Measurements from ENCODE around the gene CCDC197. TPM values are rescaled to one million over a fixed set of nuclear protein-coding genes. Genes with fewer than 3 reads are reported as not detected.
A peak's percentile ranks its signal among the peaks of the same experiment; 100 is the strongest.

The CCDC197 gene
- total and polyA plus RNA-seq, 9 of the 15 experiments (the other 6 are each of a cell fraction or from before 2014, with no cell fraction given): not detected

GRCh38 chr14:94010625-94011024, 13.5 kb downstream of the CCDC197 start (continued):
- no peak for TF ChIP-seq RB1 (IDR thresholded peaks at IDR 0.05; ENCODE audit: low read depth)
- TF ChIP-seq, protein P1, sequence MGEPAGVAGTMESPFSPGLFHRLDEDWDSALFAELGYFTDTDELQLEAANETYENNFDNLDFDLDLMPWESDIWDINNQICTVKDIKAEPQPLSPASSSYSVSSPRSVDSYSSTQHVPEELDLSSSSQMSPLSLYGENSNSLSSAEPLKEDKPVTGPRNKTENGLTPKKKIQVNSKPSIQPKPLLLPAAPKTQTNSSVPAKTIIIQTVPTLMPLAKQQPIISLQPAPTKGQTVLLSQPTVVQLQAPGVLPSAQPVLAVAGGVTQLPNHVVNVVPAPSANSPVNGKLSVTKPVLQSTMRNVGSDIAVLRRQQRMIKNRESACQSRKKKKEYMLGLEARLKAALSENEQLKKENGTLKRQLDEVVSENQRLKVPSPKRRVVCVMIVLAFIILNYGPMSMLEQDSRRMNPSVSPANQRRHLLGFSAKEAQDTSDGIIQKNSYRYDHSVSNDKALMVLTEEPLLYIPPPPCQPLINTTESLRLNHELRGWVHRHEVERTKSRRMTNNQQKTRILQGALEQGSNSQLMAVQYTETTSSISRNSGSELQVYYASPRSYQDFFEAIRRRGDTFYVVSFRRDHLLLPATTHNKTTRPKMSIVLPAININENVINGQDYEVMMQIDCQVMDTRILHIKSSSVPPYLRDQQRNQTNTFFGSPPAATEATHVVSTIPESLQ (CRISPR knock-in tag; IDR thresholded peaks at IDR 0.05): no peak

GRCh38 chr14:94011795-94012194, 14.7 kb downstream of the CCDC197 start:
- H3K4me2 ChIP-seq (ENCODE audit: insufficient read depth, low read length): no peak overlapping the region
- H3K27ac ChIP-seq (ENCODE audit: extremely low read depth, low read depth, low read length): no peak overlapping the region
- WGBS (ENCODE audit: insufficient coverage, low coverage, missing lambda C conversion rate): 15% methylated on average over 2 of the region's 2 CpGs
- TF ChIP-seq NFIC (IDR thresholded peaks at IDR 0.05) (peak; percentile 56), E4F1 (CRISPR knock-in tag; IDR thresholded peaks at IDR 0.05; ENCODE audit: borderline replicate concordance) (no peak), CBX1 (IDR thresholded peaks at IDR 0.05; ENCODE audit: low read depth) (no peak), HNRNPK (IDR thresholded peaks at IDR 0.05; ENCODE audit: low read depth, low read length, poor library complexity, severe bottlenecking) (peak; percentile 26)
- no peak overlapping the region for H3K9ac ChIP-seq (ENCODE audit: insufficient read depth in 1 of 2, low read depth in 2 of 2, low read length in 2 of 2)
- no peaks in the 10 kb centered on the region for H3K36me3 ChIP-seq (ENCODE audit: control insufficient read depth, insufficient read depth, low read length)
- FAIRE-seq (no peak), DNase-seq (ENCODE audit: extremely low read depth in 1 of 4, low spot score in 3 of 4) (no peak), ATAC-seq (no peak)
- no peak overlapping the region for H2AFZ ChIP-seq (ENCODE audit: low read depth, low read length)
- no peaks in the 10 kb centered on the region; the same call in 1 of the 2 replicates for H4K20me1 ChIP-seq (replicated peaks; ENCODE audit: control insufficient read depth, insufficient read depth, low read length)
- no peak overlapping the region for H3K4me3 ChIP-seq
- H3K79me2 ChIP-seq (ENCODE audit: control insufficient read depth, insufficient read depth, low read length): no peaks in the 10 kb centered on the region
- no TSS peak for BruUV-seq (replicated peaks)
- intact Hi-C loops (cut with micrococcal nuclease): no loop called here
- in situ Hi-C loops (cut with MboI): no loop called here
- no peaks in the 10 kb centered on the region for H3K4me1 ChIP-seq (replicated peaks in 1 of 2; ENCODE audit: control insufficient read depth in 2 of 2, insufficient read depth in 2 of 2, low read length in 2 of 2)
- peaks cover 2 to 8% of the 10 kb centered on the region in 2 experiments; a peak in 3 of 5 replicates for H3K27me3 ChIP-seq (ENCODE audit: control insufficient read depth in 2 of 2, insufficient read depth in 2 of 2, low read length in 2 of 2)
- H3K9me3 ChIP-seq (replicated peaks; ENCODE audit: control insufficient read depth, insufficient read depth, low read depth, low read length): no peaks in the 10 kb centered on the region
- no peaks in the 10 kb centered on the region for H3K9me1 ChIP-seq (ENCODE audit: control insufficient read depth, insufficient read depth, low read length)
- CTCF ChIA-PET (ENCODE audit: low intra/inter-chr PET ratio): no interaction called here
- POLR2A ChIA-PET: interaction anchor here (0.9 kb wide), 1 partner anchor 11 kb away, joined by 5 read pairs; no protein-coding TSS in a partner anchor
